GM18526 (cell line): ENCODE results near the gene SEPSECS.

ENCODE experiments used
- POLR2A ChIP-seq: IDR thresholded peaks from 3 replicates; pipeline ENCODE4 v1.6.1; 2011; ENCODE audit not compliant: insufficient read length; ENCODE audit errors: extremely low read depth

Gene SEPSECS

GRCh38 chr4:25123236-25123635, 37.0 kb downstream of the SEPSECS start:
- no peak for TF ChIP-seq POLR2A

- no peak for TF ChIP-seq POLR2A
Measured at GRCh38 chr4:25120146-25120940, 39.9 kb downstream of the SEPSECS start.

- TF ChIP-seq POLR2A, result no peak
Measured at GRCh38 chr4:25117716-25118472, 42.4 kb downstream of the SEPSECS start.

GRCh38 chr4:25117274-25117673, 43.0 kb downstream of the SEPSECS start:
- TF ChIP-seq POLR2A, result no peak

- TF ChIP-seq POLR2A, result no peak
Measured at GRCh38 chr4:25113915-25114904, 46.0 kb downstream of the SEPSECS start.

- no peak for TF ChIP-seq POLR2A
Measured at GRCh38 chr4:25112995-25113380, 47.3 kb downstream of the SEPSECS start.

GRCh38 chr4:25112366-25112994, 47.8 kb downstream of the SEPSECS start:
- TF ChIP-seq POLR2A, result no peak

GRCh38 chr4:25111648-25112196, 48.5 kb downstream of the SEPSECS start:
- TF ChIP-seq POLR2A, result no peak

GRCh38 chr4:25110527-25111329, 49.5 kb downstream of the SEPSECS start:
- no peak for TF ChIP-seq POLR2A

GRCh38 chr4:25109511-25109910, 50.7 kb downstream of the SEPSECS start:
- no peak for TF ChIP-seq POLR2A

- no peak for TF ChIP-seq POLR2A
Measured at GRCh38 chr4:25108556-25108955, 51.7 kb downstream of the SEPSECS start.

- no peak for TF ChIP-seq POLR2A
Measured at GRCh38 chr4:25107827-25108516, 52.3 kb downstream of the SEPSECS start.
